Measurements from ENCODE around the gene LRRC56. TPM values are rescaled to one million over a fixed set of nuclear protein-coding genes. Genes with fewer than 3 reads are reported as not detected.

The LRRC56 gene
- total RNA-seq, 1 donor = 0.43 TPM

DNA sequence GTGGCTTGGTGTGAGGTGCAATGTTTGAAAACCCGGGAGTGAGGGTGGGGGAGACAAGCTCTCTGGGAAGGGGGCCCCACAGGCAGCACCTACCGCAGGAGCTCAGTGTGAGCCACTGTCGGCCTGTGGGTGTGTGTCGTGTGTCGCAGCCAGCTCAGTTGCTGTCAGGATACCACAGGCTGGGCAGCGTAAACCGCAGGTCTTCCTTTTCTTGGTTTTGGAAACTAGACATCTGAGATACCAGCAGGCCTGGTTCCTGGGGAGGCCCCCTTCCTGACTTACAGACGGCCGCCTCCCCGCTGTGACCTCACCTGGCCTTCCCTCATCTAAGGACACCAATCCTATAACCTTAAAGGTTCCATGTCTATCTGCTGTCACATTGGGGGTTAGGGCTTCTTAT is 59.0 kb downstream of the LRRC56 start:
- H3K4me3 ChIP-seq (ENCODE audit: low read depth, low read length) = no peak overlapping the region
- DNase-seq (ENCODE audit: low read depth) = no peak
- TF ChIP-seq, protein P1, sequence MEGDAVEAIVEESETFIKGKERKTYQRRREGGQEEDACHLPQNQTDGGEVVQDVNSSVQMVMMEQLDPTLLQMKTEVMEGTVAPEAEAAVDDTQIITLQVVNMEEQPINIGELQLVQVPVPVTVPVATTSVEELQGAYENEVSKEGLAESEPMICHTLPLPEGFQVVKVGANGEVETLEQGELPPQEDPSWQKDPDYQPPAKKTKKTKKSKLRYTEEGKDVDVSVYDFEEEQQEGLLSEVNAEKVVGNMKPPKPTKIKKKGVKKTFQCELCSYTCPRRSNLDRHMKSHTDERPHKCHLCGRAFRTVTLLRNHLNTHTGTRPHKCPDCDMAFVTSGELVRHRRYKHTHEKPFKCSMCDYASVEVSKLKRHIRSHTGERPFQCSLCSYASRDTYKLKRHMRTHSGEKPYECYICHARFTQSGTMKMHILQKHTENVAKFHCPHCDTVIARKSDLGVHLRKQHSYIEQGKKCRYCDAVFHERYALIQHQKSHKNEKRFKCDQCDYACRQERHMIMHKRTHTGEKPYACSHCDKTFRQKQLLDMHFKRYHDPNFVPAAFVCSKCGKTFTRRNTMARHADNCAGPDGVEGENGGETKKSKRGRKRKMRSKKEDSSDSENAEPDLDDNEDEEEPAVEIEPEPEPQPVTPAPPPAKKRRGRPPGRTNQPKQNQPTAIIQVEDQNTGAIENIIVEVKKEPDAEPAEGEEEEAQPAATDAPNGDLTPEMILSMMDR (IDR thresholded peaks at IDR 0.05; ENCODE audit: insufficient read depth, low read depth, low read length) = no peak

DNA sequence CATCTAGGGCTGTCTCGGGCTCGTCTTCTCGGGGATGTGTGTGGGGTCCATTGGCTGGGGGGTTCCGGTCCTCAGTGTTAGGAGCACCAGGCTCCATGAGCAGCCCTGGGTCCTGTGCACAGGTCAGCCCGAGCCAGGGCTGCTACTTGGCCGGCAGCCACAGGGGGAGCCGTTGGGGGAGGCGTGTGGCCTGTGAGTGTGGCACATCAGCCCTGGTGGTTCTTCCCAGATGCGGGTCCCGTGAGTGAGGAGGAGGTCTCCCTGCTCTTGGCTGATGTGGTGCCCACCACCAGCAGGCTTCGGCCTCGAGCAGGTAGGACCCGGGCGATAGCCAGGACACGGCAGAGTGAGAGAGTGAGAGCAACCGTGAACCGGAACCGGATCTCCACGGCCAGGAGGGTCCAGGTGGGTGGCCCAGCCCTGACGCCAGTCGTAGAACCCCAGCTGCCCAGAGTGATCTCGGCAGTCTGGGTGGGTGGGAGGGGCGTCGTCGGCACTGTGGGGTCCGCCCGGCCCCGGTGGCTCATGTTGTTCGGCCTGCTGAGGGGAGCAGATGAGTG is 59.9 kb downstream of the LRRC56 start:
- H3K4me3 ChIP-seq (ENCODE audit: low read depth, low read length) = no peak overlapping the region
- no peak for DNase-seq (ENCODE audit: low read depth)
- TF ChIP-seq, protein P1 (IDR thresholded peaks at IDR 0.05; ENCODE audit: insufficient read depth, low read depth, low read length) = no peak

DNA sequence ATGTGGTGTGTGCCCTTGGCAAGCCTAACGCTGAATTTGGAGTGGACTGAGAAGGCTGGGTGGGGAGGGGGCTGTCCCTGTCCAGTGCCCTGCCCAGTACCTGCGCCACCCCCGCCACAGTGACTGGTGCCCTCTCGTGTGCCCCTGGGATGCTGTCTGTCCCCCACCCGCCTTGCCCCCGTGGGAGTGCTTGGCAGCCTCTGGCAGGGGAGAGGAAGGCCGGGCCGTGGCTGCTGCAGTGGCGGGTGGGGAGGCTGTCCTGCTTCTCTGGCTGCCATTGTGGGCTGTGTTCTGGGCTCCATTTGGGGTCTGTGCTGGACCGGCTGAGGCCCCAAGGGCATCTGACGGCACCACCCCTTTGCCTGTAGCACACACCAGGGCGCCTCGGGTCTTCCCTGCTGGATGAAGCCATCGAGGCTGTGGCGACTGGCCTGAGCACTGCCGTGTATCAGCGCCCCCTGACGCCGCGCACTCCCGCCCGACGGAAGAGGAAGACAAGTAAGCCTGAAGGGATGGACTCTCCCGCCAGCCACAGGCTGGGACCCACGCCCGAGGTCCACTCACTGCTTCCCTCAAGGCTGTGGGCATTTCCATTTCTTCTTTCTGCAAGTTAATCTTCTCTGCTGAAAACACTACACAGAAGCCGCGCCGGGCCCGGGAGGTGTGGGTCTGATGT is 60.8 kb downstream of the LRRC56 start:
- DNase-seq (ENCODE audit: low read depth) = no peak
- TF ChIP-seq, protein P1 (IDR thresholded peaks at IDR 0.05; ENCODE audit: insufficient read depth, low read depth, low read length) = no peak
- H3K4me3 ChIP-seq (ENCODE audit: low read depth, low read length) = no peak overlapping the region

DNA sequence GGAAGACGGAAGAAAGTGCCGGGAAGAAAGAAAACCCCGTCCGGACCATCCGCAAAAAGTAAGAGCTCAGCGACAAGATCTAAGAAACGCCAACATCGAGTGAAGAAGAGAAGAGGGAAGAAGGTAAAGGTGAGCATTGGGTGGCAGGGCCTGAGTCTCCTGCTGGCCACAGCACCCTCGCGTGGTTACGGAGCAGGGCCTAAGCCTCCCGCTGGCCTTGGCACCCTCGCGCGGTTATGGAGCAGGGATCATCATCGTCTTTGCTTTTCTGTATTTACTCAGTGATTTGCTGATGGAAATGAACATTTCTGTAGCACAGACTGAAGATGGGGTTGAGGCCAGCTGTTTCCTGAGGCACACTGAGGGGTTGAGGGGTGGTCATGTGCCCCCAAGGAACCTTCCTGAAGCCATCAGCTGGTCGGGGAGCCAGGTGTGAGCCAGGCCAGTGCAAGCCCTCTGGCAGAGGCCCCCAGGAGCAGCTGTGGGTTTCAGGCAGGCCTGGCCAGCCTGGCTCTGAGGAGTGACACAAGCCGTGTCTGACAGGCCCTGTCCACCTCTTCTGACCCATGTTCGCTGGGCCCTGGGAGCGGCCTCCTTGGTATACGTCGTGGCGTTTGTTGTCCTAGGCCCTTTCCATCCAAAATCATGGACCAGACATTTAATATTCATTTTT is 64.4 kb downstream of the LRRC56 start:
- DNase-seq (ENCODE audit: low read depth) = no peak
- H3K4me3 ChIP-seq (ENCODE audit: low read depth, low read length) = no peak overlapping the region
- TF ChIP-seq, protein P1 (IDR thresholded peaks at IDR 0.05; ENCODE audit: insufficient read depth, low read depth, low read length) = no peak

DNA sequence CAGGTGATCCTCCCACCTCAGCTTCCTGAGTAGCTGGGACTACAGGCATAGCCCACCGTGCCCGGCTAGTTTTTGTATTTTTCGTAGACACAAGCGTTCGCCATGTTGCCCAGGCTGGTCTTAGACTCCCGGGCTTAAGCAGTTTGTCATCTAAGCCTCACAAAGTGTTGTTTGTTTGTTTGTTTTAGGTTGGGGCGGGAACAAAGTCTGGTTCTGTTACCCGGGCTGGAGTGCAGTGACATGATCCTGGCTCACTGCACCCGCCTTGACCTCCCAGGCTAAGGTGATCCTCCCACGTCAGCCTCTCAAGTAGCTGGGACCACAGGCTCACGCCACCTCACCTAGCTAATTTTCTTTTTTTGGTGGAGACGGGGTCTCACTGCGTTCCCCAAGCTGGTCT is 65.8 kb downstream of the LRRC56 start:
- H3K4me3 ChIP-seq (ENCODE audit: low read depth, low read length) = no peak overlapping the region
- TF ChIP-seq, protein P1 (IDR thresholded peaks at IDR 0.05; ENCODE audit: insufficient read depth, low read depth, low read length) = no peak
- no peak for DNase-seq (ENCODE audit: low read depth)

Small RNA genes within 50 kb of the gene (small RNA-seq; reads per million reads assigned to genes)
- 35.7 reads per million, percentile 95 among the genes with 10 or more reads in this experiment for gene MIR210

Other genes starting within 250 kb of the LRRC56 start
- 7.8 and 10.6 TPM in 2 replicates for gene PGGHG, start 248.4 kb upstream of the LRRC56 start, total RNA-seq
- not detected in 2 replicates for gene IFITM5, start 238.0 kb upstream of the LRRC56 start, total RNA-seq
- gene IFITM2, start 229.7 kb upstream of the LRRC56 start, total RNA-seq = 38.4 and 107 TPM in 2 replicates
- gene IFITM1, start 223.5 kb upstream of the LRRC56 start, total RNA-seq = 76.4 and 117 TPM in 2 replicates
- 83.3 and 94.1 TPM in 2 replicates for gene IFITM3, start 216.7 kb upstream of the LRRC56 start, total RNA-seq
- gene B4GALNT4, start 168.0 kb upstream of the LRRC56 start, total RNA-seq = 0.43 and 1.3 TPM in 2 replicates
- gene PKP3, start 143.3 kb upstream of the LRRC56 start, total RNA-seq = 2.2 and 2.6 TPM in 2 replicates
- 10.8 and 14.5 TPM in 2 replicates for gene SIGIRR, start 122.5 kb upstream of the LRRC56 start, total RNA-seq
- not detected in 2 replicates for gene ANO9, start 95.5 kb upstream of the LRRC56 start, total RNA-seq
- gene PTDSS2, start 87.2 kb upstream of the LRRC56 start, total RNA-seq = 31.5 and 34.8 TPM in 2 replicates
- 259 and 276 TPM in 2 replicates for gene RNH1, start 30.3 kb upstream of the LRRC56 start, total RNA-seq
- 36.7 and 47.0 TPM in 2 replicates for gene HRAS, start 2.0 kb upstream of the LRRC56 start, total RNA-seq
- gene LMNTD2, start 23.2 kb downstream of the LRRC56 start, total RNA-seq = 1.6 and 2.2 TPM in 2 replicates
- gene RASSF7, start 23.4 kb downstream of the LRRC56 start, total RNA-seq = 14.2 and 15.5 TPM in 2 replicates
- 29.4 and 38.7 TPM in 2 replicates for gene PHRF1, start 38.9 kb downstream of the LRRC56 start, total RNA-seq
- gene IRF7, start 78.4 kb downstream of the LRRC56 start, total RNA-seq = 7.7 and 8.2 TPM in 2 replicates
- gene CDHR5, start 87.4 kb downstream of the LRRC56 start, total RNA-seq = not detected in 2 replicates
- gene SCT, start 89.7 kb downstream of the LRRC56 start, total RNA-seq = not detected in 2 replicates
- not detected in 2 replicates for gene DRD4, start 99.7 kb downstream of the LRRC56 start, total RNA-seq
- gene DEAF1, start 157.7 kb downstream of the LRRC56 start, total RNA-seq = 33.7 and 33.8 TPM in 2 replicates
- 13.0 and 16.8 TPM in 2 replicates for gene TMEM80, start 158.3 kb downstream of the LRRC56 start, total RNA-seq
- 42.5 and 55.3 TPM in 2 replicates for gene EPS8L2, start 168.7 kb downstream of the LRRC56 start, total RNA-seq
- 142 and 148 TPM in 2 replicates for gene TALDO1, start 209.9 kb downstream of the LRRC56 start, total RNA-seq
- gene GATD1, start 240.0 kb downstream of the LRRC56 start, total RNA-seq = 26.3 and 44.8 TPM in 2 replicates

All from fibroblast of villous mesenchyme (primary cell).